HG03139 (cell line): ENCODE results near the gene PHOSPHO1.
A peak's percentile ranks its signal among the peaks of the same experiment; 100 is the strongest.

Experiments used
- ATAC-seq: cut with Tn5 transposase; IDR thresholded peaks from one replicate; pipeline ENCODE4 v1.9.1; 2021; ENCODE audit not compliant: unreplicated experiment

PHOSPHO1 gene

DNA sequence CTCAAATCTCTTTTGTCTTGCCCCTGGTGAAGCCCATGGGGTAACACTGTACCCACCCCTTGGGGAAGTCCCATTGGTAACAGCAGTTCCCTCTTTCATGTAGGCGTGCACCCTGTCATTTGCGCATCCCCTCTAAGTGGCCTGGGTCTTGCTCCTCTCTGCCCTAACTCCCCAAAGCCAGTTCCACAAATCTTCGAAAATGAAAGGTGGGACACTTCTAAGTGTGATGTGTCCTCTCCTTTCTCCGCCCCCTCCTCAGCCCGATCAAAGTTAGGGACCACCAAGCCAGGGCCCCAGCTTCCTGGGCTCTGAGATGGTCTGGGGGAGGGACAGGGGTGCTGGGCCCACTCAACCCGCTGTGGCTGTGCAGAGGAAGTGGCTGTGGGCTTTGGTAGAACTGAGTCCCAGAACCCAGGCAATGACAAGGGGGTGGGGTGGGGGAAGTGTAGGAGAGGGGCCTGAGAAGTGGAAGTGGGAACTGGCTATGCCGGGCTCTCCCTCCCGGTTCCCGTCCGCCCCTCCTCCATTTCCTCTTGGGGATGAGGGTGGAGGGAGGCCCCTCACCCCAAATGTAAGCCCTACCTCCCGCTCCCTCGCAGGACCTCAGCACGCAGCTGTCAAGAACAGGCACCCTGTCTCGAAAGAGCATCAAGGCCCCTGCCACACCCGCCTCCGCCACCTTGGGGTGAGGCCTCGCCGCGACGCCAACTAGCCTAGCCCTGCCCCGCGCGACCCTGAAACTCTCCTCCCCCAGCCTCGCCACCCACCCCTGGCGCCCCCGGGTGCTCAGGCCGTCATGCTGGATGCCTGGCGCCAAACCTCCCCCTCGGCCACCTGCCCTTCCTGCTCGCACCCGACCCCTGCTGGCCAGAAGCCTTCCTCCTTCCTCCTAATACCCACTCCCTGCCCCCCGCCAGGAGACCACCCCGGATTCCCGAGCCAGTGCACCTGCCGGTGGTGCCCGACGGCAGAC is 11.4 kb downstream of the PHOSPHO1 start:
- ATAC-seq, result no peak

DNA sequence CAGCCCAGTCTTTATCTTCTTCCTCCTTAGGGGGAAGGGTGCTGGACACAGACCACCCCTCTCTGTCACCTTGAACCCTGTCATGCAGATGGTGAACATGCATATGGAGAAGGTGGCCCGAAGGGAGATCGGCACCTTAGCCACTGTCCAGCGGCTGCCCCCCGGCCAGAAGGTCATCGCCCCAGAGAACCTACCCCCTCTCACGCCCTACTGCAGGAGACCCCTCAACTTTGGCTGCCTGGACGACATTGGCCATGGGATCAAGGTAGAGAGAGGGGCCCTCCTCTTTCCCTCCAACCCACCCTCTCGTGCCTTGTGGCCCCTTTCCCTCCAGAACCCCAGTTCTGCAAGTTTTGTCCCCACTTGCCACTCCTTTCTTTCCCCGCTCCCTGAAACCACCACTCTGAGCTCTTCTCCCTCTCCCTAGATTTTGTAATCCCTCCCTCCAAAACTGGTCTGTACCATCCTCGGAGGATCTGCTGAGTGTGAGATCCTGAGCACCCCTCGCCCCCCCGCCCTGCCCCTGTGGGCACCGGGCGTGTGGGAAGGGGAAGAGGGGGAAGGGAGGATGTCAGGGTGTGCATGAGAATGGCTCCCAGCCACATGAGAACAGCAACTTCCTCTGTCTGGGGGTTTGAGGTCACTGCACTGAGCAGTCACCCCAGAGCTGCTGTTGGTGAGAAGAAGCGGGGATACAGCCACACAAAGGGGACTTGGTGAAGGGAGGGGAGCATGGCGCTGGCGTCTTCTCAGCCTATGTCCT is 12.8 kb downstream of the PHOSPHO1 start:
- ATAC-seq, result no peak

DNA sequence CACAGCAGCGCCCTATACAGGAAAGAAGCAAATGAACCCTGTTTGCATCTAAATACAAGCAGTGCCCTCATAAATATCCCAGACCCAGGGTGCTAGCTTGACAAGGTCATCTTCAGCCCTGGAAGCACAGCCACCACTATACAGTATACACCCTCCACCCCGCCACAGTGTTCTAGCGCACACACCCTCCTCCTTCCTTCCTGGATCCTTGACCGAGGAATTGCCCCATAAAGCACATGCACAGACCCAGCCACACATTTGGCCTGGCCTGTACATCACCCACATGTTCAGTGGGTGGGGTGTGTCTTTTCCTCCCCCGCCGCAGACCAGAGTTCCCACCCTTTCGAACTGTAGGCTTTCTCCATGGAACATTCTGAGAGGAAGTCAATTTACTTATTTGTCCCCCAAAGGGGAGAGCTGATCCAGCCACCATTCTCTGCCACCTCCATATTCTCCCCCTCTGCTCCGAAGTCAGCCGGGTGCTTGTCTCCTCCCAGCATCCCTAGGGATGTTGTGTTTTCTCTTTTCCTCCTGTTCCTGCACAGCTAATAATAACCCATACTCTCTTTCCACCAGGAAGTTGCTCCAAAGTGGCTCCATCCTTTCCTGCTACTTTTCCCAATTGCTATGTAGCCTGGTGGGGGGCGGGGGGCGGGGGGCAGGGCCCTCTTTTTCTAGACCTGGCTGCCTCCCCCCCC is 13.5 kb downstream of the PHOSPHO1 start:
- no peak for ATAC-seq

DNA sequence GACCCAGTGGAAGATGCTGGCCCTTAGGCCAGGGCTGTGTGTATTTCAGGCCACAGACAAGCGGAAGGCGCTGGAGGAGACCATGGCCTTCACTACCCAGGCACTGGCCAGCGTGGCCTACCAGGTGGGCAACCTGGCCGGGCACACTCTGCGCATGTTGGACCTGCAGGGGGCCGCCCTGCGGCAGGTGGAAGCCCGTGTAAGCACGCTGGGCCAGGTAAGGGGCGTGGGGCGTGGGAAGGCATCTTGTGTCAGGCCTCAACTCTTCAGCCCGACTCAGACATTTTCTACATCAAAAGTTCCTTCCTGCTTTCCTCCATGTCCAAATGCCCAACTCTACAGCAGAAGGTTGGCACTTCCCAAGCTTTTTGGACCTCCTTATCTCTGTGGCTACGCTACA is 14.1 kb downstream of the PHOSPHO1 start:
- no peak for ATAC-seq

DNA sequence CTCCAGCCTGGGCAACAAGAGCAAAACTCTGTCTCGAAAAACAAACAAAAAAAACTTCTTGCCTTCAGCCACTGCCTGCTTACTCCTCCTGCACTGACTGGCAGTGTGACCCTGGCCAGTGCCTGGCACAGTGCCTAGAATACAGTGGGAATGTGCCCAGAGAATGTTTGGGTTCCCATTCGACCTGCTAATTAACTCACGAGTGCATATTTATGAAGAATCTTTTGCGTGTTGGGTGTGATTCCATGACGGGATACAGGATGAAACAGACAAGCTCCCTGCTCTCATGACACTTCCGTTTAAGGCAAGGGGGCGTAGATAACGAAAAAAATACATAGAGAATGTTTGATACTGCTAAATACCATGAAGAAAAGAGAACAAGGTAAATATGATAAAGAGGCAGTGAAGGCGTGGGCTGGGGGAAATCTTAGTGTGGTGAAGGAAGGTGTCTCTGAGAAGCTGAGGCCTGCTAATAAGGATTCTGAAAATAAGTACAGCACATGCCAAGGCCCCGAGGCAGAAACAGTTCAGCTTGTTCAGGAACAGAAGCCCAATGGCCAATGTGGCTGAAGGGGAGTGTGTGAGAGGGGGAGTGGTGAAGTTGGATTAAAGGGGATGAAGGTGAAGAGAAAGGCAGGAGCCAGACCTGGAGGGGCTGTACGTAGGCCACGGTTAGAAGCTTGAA is 15.8 kb downstream of the PHOSPHO1 start:
- ATAC-seq, result no peak

DNA sequence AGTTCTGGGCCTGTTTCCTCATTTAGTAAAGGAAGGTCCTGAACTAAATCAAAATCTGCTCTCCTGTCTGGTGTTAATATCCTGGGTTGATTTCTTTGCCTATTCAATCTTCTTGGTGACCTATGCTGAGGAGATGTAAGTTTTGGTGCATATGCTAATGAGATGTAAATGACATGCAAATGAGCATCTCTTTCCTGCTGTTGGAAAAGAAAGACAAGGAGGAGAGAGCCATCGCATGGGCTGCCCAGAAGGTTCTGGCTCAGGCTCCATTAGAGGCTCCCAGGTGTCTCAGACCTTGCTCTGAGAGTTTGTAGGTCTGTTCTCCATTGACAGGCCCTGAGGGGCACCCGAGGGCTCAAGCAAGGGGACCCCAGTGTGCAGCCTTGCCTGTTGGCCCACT is 16.7 kb downstream of the PHOSPHO1 start:
- no peak for ATAC-seq

DNA sequence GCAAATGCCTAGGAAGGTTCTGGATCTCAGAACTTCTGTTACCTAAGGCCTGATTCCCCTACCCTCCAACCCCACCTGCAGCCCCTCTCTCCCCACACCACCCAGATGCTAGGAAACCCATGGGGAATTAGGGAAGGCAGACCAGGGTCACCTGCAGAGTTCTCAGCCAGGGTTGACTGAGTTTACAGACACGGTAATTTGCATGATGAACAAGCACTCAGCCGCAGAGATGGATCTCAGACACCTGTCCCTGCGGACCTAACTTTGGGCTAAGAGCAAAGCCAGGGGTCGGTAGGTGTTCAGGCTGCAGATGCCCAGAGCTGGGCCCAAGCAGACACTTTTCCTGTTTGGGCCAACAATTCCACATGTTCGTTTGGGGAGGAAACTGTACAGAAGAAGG is 17.2 kb downstream of the PHOSPHO1 start:
- no peak for ATAC-seq

DNA sequence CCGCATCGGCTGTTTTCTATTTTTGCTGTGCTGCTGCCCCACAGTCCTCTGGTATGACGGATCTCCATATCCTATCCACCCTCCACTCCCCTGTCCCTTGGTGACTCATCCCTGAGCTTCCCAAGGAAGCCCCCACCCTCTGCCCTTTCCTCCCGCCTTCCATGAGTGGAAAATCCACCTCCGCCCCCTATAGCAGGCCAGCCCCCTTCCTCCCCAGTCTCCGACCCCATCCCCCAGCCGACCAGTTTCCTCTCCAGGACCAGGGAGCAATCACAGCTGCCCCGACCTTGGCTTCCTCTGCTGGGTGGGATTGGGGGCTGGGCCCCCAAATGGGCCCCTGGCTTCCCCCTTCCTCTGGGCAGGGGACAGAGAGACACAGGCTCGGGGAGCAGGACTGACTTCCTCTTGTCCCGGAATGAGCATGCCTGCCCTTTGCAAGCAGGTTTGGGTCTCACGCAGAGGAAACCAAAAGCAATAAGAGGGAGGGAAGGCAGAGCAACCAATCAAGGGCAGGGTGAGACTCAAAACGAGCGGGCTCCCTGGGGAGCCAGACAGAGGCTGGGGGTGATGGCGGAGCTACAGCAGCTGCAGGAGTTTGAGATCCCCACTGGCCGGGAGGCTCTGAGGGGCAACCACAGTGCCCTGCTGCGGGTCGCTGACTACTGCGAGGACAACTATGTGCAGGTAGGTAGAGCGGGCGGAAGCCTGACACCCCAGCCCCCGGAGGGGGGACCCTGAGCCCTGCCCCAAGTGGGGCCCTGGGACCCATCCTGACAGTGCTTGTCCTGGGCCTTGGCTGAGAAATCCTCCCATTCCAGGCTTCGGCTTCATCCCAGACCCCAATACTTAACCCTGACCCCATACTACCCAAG is 20.2 kb downstream of the PHOSPHO1 start, which contains the start of the genes ABI3 and GNGT2:
ABI3 (plus strand) TSS at position 550 of the 872 bp plus-strand sequence; CDS start at position 568, 18 bp downstream.
GNGT2 (minus strand) TSS at position 417 of the 872 bp plus-strand sequence. CDS start 3,152 bp downstream, outside the sequence.
- ATAC-seq, result peak; percentile 69

DNA sequence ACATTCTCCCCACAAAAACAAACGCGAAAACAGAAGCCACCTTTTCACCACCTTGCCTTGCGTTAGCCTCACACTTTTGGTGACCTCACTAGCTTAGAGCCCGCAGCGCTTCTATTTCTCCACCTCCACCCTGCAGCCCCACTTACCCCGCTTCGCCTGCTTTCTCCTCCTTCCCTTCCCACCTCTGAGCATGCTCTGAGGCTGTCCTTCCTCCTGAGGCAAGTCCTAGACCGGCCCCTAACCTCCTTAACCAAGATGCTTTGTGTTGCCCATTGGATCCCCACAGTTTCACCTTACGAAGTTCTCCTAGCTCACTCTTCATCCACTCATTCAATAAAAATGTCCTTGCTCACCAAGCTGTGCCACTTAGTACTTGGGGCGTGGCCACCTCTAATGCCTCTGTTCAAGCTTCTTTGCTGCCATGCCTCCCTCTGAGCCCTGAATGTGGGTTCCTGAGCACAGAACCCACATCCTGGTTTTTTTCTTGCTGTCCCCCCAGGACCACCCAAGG is 21.5 kb downstream of the PHOSPHO1 start:
- no peak for ATAC-seq

DNA sequence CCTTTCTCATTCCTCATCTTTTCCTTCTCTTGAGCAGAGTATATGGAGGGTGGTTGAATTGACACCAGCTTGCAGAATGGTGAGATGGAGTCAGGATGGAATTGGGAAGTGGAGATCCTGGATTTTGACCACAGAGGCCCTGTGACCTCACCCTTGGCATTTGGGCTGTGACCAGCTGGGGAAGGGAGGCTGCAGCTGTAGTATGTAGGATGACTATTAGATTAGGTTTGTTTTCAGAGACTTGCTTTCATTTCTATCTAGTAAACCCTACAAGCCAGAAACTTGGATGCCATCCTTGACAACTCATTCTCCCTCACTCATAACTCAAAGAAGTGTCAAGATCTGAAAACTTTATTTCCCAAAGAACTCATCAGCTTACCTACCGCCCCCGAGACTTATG is 26.1 kb downstream of the PHOSPHO1 start:
- ATAC-seq, result no peak

DNA sequence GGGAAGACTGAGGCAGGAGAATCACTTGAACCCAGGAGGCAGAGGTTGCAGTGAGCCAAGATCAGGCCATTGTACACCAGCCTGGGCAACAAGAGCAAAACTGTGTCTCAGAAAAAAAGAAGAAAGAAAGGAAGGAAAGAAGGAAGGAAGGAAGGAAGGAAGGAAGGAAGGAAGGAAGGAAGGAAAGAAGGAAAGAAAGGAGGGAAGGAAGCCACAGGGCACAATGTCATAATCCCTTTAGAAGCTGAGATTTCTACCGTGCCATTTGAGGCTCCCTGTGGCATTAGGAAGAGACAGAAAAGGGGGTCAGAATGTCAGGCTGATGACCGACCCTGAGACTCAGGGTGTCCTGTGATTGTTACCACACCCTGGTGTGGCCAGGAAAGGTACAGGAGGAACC is 26.8 kb downstream of the PHOSPHO1 start:
- no peak for ATAC-seq

DNA sequence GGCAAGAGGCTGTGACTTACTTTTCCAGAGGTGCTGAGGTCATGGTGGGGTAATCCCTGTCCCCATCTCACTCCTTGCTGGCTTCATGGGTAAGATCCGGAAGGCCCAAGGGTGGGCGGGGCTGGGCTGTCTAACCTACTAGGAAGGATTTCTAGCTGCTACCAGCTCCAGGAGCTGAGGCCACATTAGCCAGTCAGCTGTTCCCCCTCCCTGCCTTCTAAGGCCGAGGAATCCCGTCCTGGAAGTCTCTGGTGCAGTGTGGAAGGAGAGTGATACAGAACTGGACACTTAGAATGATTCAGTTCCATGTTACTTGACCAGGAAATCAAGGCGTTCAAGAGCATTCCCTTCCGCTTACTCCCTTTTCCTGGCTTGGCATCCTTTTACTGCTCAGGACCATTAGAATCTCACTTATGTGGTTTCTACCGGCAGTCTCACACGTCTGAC is 29.1 kb downstream of the PHOSPHO1 start:
- ATAC-seq, result no peak

DNA sequence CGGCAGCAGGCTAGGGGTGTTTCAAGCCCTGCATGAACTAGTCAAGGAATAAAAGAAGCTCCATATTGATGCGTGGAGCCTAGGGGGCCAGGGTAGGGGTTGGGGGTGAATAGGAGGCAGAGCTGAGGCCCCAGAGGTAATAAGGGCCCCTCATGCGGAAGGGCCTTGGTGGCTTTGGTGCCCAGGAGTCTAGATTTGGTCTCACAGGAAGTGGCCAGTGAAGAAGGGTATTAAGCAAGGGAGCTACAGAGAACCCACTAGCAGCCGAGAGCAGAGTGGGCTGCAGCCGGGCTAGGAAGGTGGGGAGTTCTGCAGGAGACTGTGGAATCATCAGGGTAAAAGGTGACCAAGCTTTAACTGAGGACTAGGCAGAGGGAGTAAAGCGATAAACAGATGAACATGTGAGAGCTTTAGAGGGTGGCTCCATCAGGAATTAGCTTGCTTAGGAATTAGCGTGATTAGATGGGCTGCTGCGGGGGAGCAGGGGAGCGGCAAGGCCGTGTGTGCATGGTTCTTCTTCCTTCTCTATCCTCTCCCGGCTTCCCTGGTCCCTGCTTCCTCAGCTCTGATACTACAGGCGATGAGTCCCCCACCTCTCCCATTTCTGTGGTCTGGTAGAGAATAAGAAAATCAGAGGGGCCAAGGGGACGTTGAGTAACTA is 30.0 kb downstream of the PHOSPHO1 start:
- ATAC-seq, result no peak

DNA sequence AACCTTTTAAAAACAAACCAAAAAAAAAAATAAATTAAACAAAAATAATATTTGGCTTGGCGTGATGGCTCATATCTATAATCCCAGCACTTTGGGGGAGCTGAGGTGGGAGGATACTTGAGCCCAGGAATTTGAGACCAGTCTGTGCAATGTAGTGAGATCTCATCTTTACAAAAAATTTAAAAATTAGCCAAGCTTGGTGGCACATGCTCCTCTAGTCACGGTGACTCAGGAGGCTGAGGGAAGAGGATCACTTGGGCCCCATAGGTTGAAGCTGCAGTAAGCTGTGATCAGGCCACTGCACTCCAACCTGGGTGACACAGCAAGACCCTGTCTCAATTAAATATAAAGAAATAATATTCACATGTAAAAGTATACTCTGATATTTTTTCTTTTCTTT is 32.4 kb downstream of the PHOSPHO1 start:
- ATAC-seq, result no peak

DNA sequence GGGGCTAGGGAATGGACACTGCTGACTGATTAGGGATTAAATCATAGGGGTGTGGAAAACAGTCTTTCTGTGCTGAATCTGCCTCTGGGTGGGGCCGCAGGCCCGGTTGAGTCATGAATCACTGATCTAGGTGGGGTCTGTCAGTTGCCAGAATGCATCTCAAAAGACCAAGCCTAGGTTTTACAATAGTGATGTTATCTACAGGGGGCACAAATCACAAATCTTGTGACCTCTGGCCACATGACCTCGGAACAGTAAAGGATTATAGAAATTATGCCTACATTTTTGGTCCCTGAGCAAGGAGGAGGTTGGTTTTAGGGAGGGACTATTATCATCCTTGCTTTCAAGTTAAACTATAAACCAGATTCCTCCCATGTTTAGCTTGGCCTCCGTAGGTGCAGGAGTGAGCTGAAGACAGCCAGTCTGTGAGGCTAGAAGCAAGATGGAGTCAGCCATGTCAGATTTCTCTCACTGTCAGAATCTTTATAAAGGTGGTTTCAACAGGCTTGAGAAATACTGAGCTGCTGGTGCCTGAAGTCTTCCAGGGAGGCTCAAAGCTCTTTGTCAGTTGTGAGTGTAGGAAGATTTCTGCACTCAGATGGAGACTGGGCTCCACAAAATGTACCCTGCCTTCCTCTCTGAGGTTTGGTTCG is 33.1 kb downstream of the PHOSPHO1 start:
- no peak for ATAC-seq

DNA sequence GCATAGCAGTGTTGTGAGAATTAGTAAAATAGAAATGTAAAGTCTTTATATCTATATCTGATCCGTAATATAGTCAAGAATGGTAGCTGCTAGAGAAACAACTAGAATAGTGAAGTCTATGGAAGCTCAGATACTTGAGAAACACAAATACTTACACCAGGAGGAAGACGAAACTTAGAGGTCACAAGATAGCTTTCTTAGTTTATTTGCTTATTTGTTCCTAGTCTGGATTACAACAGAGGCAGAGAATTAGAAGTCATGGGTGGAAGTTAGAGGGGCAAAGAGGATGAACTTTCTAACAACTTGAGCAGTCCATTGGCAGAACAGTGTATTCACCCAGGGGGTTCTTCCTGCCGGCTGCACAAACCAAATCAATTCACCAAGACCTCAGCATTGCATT is 34.1 kb downstream of the PHOSPHO1 start:
- ATAC-seq, result no peak

DNA sequence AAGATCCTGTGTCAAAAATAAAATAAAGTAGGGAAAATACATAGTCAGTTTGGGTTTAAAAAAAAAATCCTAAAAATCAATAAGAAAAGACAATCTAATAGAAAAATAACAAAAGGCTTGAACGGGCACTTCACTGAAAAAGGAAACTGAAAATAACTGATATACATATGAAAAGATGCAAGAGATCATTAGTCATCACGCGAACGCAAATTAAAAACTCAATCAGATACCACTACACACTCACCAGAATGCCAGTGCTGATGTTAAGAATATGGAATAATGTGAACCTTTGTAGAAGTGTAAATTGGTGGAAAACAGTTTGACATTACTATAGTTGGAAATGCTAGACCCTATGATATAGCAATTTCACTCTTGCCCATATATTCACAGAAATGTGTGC is 34.8 kb downstream of the PHOSPHO1 start:
- ATAC-seq, result no peak

DNA sequence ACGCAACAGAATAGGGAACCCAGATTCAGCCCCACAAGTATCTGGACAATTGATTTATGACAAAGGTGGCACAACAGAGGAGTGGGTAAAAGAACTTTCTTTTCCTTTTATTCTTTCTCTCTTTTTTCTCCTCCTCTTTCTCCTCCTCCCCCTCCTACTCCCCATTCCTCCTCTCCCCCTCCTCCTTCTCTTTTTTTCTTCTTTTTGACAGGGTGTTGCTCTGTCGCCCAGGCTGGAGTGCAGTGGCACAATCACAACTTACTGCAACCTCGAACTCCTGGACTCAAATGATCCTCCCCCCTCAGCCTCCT is 36.3 kb downstream of the PHOSPHO1 start:
- no peak for ATAC-seq
